HEK293 (cell line): ENCODE measurements around the gene MBNL3.

Experiments
- EGR2 ChIP-seq: fragments of 450-650 bp; formaldehyde crosslinking; IDR thresholded peaks from 2 replicates; pipeline ENCODE4 v1.5.1; 2016; ENCODE audit warnings: low read depth, missing biosample characterization, missing genetic modification characterization
- FEZF1 ChIP-seq: fragments of 450-650 bp; formaldehyde crosslinking; IDR thresholded peaks from 2 replicates; pipeline ENCODE4 v1.5.1; 2016; ENCODE audit warnings: missing biosample characterization, missing genetic modification characterization
- HOXD13 ChIP-seq: sonication (generic); formaldehyde crosslinking; IDR thresholded peaks from 2 replicates; pipeline ENCODE4 v1.8.0; 2022; ENCODE audit warnings: missing genetic modification reagents, borderline replicate concordance
- KLF16 ChIP-seq: fragments of 450-650 bp; formaldehyde crosslinking; IDR thresholded peaks from 2 replicates; pipeline ENCODE4 v1.5.1; 2017; ENCODE audit warnings: missing biosample characterization, missing genetic modification characterization
- KLF7 ChIP-seq: fragments of 450-650 bp; formaldehyde crosslinking; IDR thresholded peaks from 2 replicates; pipeline ENCODE4 v1.5.1; 2016; ENCODE audit warnings: missing biosample characterization, missing genetic modification characterization, borderline replicate concordance
- OSR2 ChIP-seq: fragments of 450-650 bp; formaldehyde crosslinking; IDR thresholded peaks from 2 replicates; pipeline ENCODE4 v1.5.1; 2016; ENCODE audit warnings: missing biosample characterization, missing genetic modification characterization
- SALL2 ChIP-seq: fragments of 450-650 bp; formaldehyde crosslinking; IDR thresholded peaks from 2 replicates; pipeline ENCODE4 v1.5.0; 2017; ENCODE audit warnings: missing biosample characterization, mild to moderate bottlenecking, missing genetic modification characterization, borderline replicate concordance
- SCRT2 ChIP-seq: fragments of 450-650 bp; formaldehyde crosslinking; IDR thresholded peaks from 2 replicates; pipeline ENCODE4 v1.5.1; 2016; ENCODE audit warnings: missing biosample characterization, missing genetic modification characterization
- TCF7L2 ChIP-seq: IDR thresholded peaks from 2 replicates; pipeline ENCODE4 v1.6.1; 2011; ENCODE audit warnings: low read depth, mild to moderate bottlenecking, inconsistent platforms, low read length, moderate library complexity, borderline replicate concordance
- YY1 ChIP-seq: fragments of 450-650 bp; formaldehyde crosslinking; IDR thresholded peaks from 2 replicates; pipeline ENCODE4 v1.5.1; 2018; ENCODE audit warnings: missing biosample characterization, missing genetic modification characterization
- ZBTB8A ChIP-seq: fragments of 450-650 bp; formaldehyde crosslinking; IDR thresholded peaks from 2 replicates; pipeline ENCODE4 v1.5.1; 2016; ENCODE audit warnings: missing biosample characterization, missing genetic modification characterization
- ZFP3 ChIP-seq: fragments of 450-650 bp; formaldehyde crosslinking; IDR thresholded peaks from 2 replicates; pipeline ENCODE4 v1.5.1; 2016; ENCODE audit warnings: low read depth, missing biosample characterization, missing genetic modification characterization
- ZIC2 ChIP-seq: fragments of 450-650 bp; formaldehyde crosslinking; IDR thresholded peaks from 2 replicates; pipeline ENCODE4 v1.5.1; 2016; ENCODE audit warnings: missing biosample characterization, missing genetic modification characterization
- ZNF133 ChIP-seq: fragments of 450-650 bp; formaldehyde crosslinking; IDR thresholded peaks from 2 replicates; pipeline ENCODE4 v1.5.1; 2016; ENCODE audit warnings: missing biosample characterization, missing genetic modification characterization
- ZNF140 ChIP-seq: fragments of 450-650 bp; formaldehyde crosslinking; IDR thresholded peaks from 2 replicates; pipeline ENCODE4 v1.5.1; 2016; ENCODE audit warnings: missing biosample characterization, missing genetic modification characterization
- ZNF155 ChIP-seq: fragments of 450-650 bp; formaldehyde crosslinking; IDR thresholded peaks from 2 replicates; pipeline ENCODE4 v1.5.1; 2016; ENCODE audit warnings: missing biosample characterization, missing genetic modification characterization
- ZNF174 ChIP-seq: fragments of 450-650 bp; formaldehyde crosslinking; IDR thresholded peaks from 2 replicates; pipeline ENCODE4 v1.5.0; 2017; ENCODE audit warnings: missing biosample characterization, mild to moderate bottlenecking, missing genetic modification characterization
- ZNF184 ChIP-seq: fragments of 450-650 bp; IDR thresholded peaks from 2 replicates; pipeline ENCODE4 v1.5.1; 2018; ENCODE audit warnings: missing biosample characterization, mild to moderate bottlenecking, missing genetic modification characterization
- ZNF211 ChIP-seq: fragments of 450-650 bp; formaldehyde crosslinking; IDR thresholded peaks from 2 replicates; pipeline ENCODE4 v1.5.1; 2016; ENCODE audit warnings: low read depth, missing biosample characterization, missing genetic modification characterization
- ZNF223 ChIP-seq: fragments of 450-650 bp; formaldehyde crosslinking; IDR thresholded peaks from 2 replicates; pipeline ENCODE4 v1.5.1; 2016; ENCODE audit warnings: missing biosample characterization, missing genetic modification characterization
- ZNF239 ChIP-seq: fragments of 450-650 bp; formaldehyde crosslinking; IDR thresholded peaks from 2 replicates; pipeline ENCODE4 v1.5.1; 2016; ENCODE audit warnings: missing biosample characterization, missing genetic modification characterization
- ZNF24 ChIP-seq: fragments of 450-650 bp; formaldehyde crosslinking; IDR thresholded peaks from 2 replicates; pipeline ENCODE4 v1.5.1; 2016; ENCODE audit warnings: missing biosample characterization, missing genetic modification characterization
- ZNF274 ChIP-seq, 2 experiments: fragments of 200-500 bp in 1 of 2; fragments of 450-650 bp in 1 of 2; sonication (Bioruptor generic) in 1 of 2; formaldehyde crosslinking in 1 of 2; IDR thresholded peaks; 2 replicates each; pipeline versions ENCODE4 v1.5.1 to v1.6.1; 2014 to 2016; ENCODE audit warnings: borderline replicate concordance in 1 of 2, inconsistent platforms in 1 of 2, low read length in 1 of 2, missing biosample characterization in 1 of 2, missing genetic modification characterization in 1 of 2
- ZNF350 ChIP-seq: fragments of 450-650 bp; formaldehyde crosslinking; IDR thresholded peaks from 2 replicates; pipeline ENCODE4 v1.5.0; 2017; ENCODE audit warnings: missing biosample characterization, mild to moderate bottlenecking, missing genetic modification characterization
- ZNF354C ChIP-seq: fragments of 450-650 bp; formaldehyde crosslinking; IDR thresholded peaks from 2 replicates; pipeline ENCODE4 v1.5.1; 2016; ENCODE audit warnings: missing biosample characterization, missing genetic modification characterization, low read depth, borderline replicate concordance
- ZNF37A ChIP-seq: fragments of 450-650 bp; IDR thresholded peaks from 2 replicates; pipeline ENCODE4 v1.5.1; 2018; ENCODE audit warnings: missing biosample characterization, missing genetic modification characterization
- ZNF404 ChIP-seq: fragments of 450-650 bp; formaldehyde crosslinking; IDR thresholded peaks from 2 replicates; pipeline ENCODE4 v1.5.1; 2017; ENCODE audit warnings: missing biosample characterization, missing genetic modification characterization
- ZNF416 ChIP-seq: fragments of 450-650 bp; formaldehyde crosslinking; IDR thresholded peaks from 2 replicates; pipeline ENCODE4 v1.5.1; 2016; ENCODE audit warnings: missing biosample characterization, missing genetic modification characterization
- ZNF423 ChIP-seq: fragments of 450-650 bp; formaldehyde crosslinking; IDR thresholded peaks from 2 replicates; pipeline ENCODE4 v1.5.1; 2016; ENCODE audit warnings: missing biosample characterization, missing genetic modification characterization
- ZNF521 ChIP-seq: fragments of 450-650 bp; formaldehyde crosslinking; IDR thresholded peaks from 2 replicates; pipeline ENCODE4 v1.5.1; 2017; ENCODE audit warnings: missing biosample characterization, mild to moderate bottlenecking, missing genetic modification characterization
- ZNF555 ChIP-seq: fragments of 450-650 bp; formaldehyde crosslinking; conservative IDR thresholded peaks from 2 replicates; pipeline ENCODE4 v1.5.1; 2017; ENCODE audit warnings: missing biosample characterization, mild to moderate bottlenecking, missing genetic modification characterization, inconsistent platforms
- ZNF623 ChIP-seq: fragments of 450-650 bp; formaldehyde crosslinking; IDR thresholded peaks from 2 replicates; pipeline ENCODE4 v1.5.1; 2016; ENCODE audit warnings: missing biosample characterization, missing genetic modification characterization
- ZNF626 ChIP-seq: fragments of 450-650 bp; sonication (Bioruptor Pico); formaldehyde crosslinking; IDR thresholded peaks from 2 replicates; pipeline ENCODE4 v1.5.1; 2018; ENCODE audit warnings: missing biosample characterization, missing genetic modification characterization, inconsistent platforms
- ZNF660 ChIP-seq: fragments of 450-650 bp; IDR thresholded peaks from 2 replicates; pipeline ENCODE4 v1.5.1; 2018; ENCODE audit warnings: missing biosample characterization, mild to moderate bottlenecking, missing genetic modification characterization
- ZNF76 ChIP-seq: fragments of 450-650 bp; formaldehyde crosslinking; IDR thresholded peaks from 2 replicates; pipeline ENCODE4; 2016; ENCODE audit warnings: low read depth, missing biosample characterization, missing genetic modification characterization, borderline replicate concordance
- ZNF830 ChIP-seq: fragments of 450-650 bp; IDR thresholded peaks from 2 replicates; pipeline ENCODE4 v1.5.0; 2018; ENCODE audit warnings: missing biosample characterization, missing genetic modification characterization, low read depth, mild to moderate bottlenecking, moderate library complexity
- ZXDB ChIP-seq: fragments of 450-650 bp; formaldehyde crosslinking; IDR thresholded peaks from 2 replicates; pipeline ENCODE4 v1.5.1; 2016; ENCODE audit warnings: missing biosample characterization, missing genetic modification characterization
- TF ChIP-seq, protein P1 (sequence below): fragments of 450-650 bp; IDR thresholded peaks from 2 replicates; pipeline ENCODE4 v1.5.1; 2018; ENCODE audit warnings: missing biosample characterization, missing genetic modification characterization
- TF ChIP-seq, protein P2 (sequence below): fragments of 450-650 bp; formaldehyde crosslinking; IDR thresholded peaks from 2 replicates; pipeline ENCODE4 v1.5.1; 2016; ENCODE audit warnings: missing biosample characterization, missing genetic modification characterization
- TF ChIP-seq, protein P3 (sequence below): fragments of 450-650 bp; formaldehyde crosslinking; IDR thresholded peaks from 2 replicates; pipeline ENCODE4 v1.5.1; 2016; ENCODE audit warnings: missing biosample characterization, missing genetic modification characterization

Gene MBNL3

DNA sequence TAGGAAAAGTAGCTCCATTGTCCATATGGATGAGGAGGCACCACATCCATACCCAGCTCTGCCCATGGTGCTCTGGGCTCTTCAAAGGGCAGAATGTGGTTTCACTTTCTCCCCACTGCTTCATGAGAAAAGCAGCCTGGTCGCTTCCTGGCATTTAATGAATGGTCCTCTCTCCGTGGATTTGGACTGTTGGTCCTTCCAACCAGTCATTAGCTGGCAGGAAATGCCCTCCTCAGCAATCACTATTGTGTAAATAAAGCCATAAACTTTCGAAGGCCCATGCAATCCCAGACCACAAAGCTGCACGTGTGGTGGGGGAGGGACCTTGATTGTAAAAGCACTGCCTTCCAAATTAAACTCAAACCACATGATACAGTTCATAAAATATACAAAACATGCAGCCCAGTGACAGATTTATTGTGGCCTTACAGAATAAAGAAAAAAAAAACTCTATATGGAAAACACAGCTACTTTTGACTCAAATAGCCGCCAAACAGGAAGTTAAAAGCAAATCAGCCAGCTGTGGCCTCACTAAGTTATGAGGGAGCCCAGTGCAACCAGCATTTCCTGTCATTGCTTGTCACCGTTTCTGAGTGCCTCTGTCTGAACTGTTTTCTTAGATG is 8.1 kb downstream of the MBNL3 start (continued):
- TF ChIP-seq ZNF274 (IDR thresholded peaks at IDR 0.05; ENCODE audit: low read length) (no peak), ZNF274 (tag by site-specific recombination; IDR thresholded peaks at IDR 0.05; ENCODE audit: borderline replicate concordance) (no peak), EGR2 (tag by site-specific recombination) (no peak), ZNF133 (tag by site-specific recombination) (no peak), ZNF37A (tag by site-specific recombination) (no peak), KLF16 (tag by site-specific recombination) (0 out of 2 replicates have a peak, but pooled peaks have one; percentile 53), ZNF626 (no peak), ZNF830 (tag by site-specific recombination) (no peak), ZNF239 (tag by site-specific recombination) (no peak), FEZF1 (tag by site-specific recombination) (peak; percentile 96), ZNF423 (tag by site-specific recombination) (no peak), ZNF350 (tag by site-specific recombination) (no peak), ZNF140 (tag by site-specific recombination) (no peak), ZNF24 (tag by site-specific recombination) (peak; percentile 66), ZNF555 (tag by site-specific recombination) (no peak), OSR2 (peak; percentile 79), ZNF155 (tag by site-specific recombination) (no peak), ZNF184 (tag by site-specific recombination) (no peak), KLF7 (tag by site-specific recombination) (no peak), ZXDB (peak; percentile 53; the same call in 1 of the 2 replicates), ZBTB8A (tag by site-specific recombination) (peak; percentile 37), TCF7L2 (no peak), YY1 (tag by site-specific recombination) (no peak), SALL2 (tag by site-specific recombination) (no peak), ZNF211 (tag by site-specific recombination) (no peak), ZNF404 (tag by site-specific recombination) (no peak), ZIC2 (no peak), ZNF660 (tag by site-specific recombination) (no peak), SCRT2 (tag by site-specific recombination) (no peak), ZNF174 (tag by site-specific recombination) (no peak), ZNF521 (tag by site-specific recombination) (no peak), ZFP3 (tag by site-specific recombination) (no peak), HOXD13 (no peak), ZNF76 (tag by site-specific recombination) (peak; percentile 40; the same call in 1 of the 2 replicates), ZNF623 (tag by site-specific recombination) (no peak), ZNF416 (tag by site-specific recombination) (no peak), ZNF354C (tag by site-specific recombination) (no peak), ZNF223 (tag by site-specific recombination) (no peak)
- TF ChIP-seq, protein P1, sequence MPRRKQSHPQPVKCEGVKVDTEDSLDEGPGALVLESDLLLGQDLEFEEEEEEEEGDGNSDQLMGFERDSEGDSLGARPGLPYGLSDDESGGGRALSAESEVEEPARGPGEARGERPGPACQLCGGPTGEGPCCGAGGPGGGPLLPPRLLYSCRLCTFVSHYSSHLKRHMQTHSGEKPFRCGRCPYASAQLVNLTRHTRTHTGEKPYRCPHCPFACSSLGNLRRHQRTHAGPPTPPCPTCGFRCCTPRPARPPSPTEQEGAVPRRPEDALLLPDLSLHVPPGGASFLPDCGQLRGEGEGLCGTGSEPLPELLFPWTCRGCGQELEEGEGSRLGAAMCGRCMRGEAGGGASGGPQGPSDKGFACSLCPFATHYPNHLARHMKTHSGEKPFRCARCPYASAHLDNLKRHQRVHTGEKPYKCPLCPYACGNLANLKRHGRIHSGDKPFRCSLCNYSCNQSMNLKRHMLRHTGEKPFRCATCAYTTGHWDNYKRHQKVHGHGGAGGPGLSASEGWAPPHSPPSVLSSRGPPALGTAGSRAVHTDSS = no peak
- TF ChIP-seq, protein P2, sequence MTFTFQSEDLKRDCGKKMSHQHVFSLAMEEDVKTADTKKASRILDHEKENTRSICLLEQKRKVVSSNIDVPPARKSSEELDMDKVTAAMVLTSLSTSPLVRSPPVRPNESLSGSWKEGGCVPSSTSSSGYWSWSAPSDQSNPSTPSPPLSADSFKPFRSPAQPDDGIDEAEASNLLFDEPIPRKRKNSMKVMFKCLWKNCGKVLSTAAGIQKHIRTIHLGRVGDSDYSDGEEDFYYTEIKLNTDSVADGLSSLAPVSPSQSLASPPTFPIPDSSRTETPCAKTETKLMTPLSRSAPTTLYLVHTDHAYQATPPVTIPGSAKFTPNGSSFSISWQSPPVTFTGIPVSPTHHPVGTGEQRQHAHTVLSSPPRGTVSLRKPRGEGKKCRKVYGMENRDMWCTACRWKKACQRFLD = no peak
- TF ChIP-seq, protein P3, sequence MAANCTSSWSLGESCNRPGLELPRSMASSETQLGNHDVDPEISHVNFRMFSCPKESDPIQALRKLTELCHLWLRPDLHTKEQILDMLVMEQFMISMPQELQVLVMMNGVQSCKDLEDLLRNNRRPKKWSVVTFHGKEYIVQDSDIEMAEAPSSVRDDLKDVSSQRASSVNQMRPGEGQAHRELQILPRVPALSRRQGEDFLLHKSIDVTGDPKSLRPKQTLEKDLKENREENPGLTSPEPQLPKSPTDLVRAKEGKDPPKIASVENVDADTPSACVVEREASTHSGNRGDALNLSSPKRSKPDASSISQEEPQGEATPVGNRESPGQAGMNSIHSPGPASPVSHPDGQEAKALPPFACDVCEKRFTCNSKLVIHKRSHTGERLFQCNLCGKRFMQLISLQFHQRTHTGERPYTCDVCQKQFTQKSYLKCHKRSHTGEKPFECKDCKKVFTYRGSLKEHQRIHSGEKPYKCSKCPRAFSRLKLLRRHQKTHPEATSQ (tag by site-specific recombination) = no peak
